HG03025 (cell line): ENCODE measurements around the gene CLCN6.
A peak's percentile ranks its signal among the peaks of the same experiment; 100 is the strongest.
"Not testable (repeated sequence)": the region's sequence is repeated elsewhere in the genome, so short reads cannot be mapped to it uniquely, and the experiment has no call there.

Experiments used
- ATAC-seq: cut with Tn5 transposase; IDR thresholded peaks from one replicate; pipeline ENCODE4 v1.9.1; 2021; ENCODE audit warnings: mild to moderate bottlenecking, moderate library complexity; ENCODE audit not compliant: unreplicated experiment, low FRiP score

Gene CLCN6

DNA sequence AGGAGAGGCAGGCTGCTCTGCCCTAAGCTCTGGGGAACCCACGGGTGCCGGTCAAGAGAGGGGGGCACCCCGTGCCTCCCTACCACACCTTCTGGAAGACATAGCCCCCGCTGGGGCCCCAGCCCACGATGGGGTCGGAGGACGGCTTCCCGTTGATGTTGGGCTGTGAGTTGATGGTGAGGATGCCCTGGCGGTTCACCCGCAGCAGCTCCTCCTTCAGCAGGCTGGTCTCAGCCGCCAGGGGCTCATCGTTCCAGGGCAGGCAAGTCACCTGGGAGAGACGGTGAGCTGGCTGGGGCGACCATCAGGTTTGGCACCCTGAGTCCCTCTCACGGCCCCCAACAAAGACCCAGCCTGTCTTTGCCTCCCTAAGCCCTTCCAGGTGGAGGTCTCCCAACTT is 12.2 kb upstream of the CLCN6 start:
- no peak for ATAC-seq

GRCh38 chr1:11794446-11795237 is 11.3 kb upstream of the CLCN6 start:
- no peak for ATAC-seq

GRCh38 chr1:11795238-11795890 is 10.6 kb upstream of the CLCN6 start:
- ATAC-seq = no peak

DNA sequence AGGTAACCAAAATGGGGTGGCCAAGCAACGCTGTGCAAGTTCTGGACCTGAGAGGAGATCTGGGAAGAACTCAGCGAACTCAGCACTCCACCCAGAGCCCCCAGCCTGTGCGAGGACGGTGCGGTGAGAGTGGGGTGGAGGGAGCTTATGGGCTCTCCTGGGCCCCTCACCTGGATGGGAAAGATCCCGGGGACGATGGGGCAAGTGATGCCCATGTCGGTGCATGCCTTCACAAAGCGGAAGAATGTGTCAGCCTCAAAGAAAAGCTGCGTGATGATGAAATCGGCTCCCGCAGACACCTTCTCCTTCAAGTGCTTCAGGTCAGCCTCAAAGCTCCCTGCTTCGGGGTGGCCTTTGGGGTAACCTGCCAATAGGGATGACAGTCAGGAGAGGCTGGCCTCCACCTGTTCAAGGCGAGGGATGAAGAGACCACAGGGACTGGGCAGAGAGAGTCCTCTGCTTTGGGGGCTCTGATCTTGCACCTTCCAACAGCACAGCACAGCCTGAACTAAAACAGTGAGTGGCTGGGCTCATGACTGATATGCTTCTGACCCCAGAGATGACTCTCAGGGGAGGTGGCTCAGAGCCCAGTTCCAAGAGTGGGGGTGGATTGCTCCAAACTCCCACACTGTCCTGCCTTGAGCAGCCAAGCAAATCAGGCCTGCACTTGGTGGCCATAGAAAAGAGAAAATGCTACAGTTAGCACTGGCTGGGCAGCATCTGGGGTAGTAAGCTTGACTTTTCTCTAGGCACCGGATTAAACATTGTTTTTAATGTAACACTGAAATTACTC is 9.8 kb upstream of the CLCN6 start:
- ATAC-seq = no peak

- ATAC-seq = no peak
Measured at GRCh38 chr1:11797525-11798216, 8.3 kb upstream of the CLCN6 start.

DNA sequence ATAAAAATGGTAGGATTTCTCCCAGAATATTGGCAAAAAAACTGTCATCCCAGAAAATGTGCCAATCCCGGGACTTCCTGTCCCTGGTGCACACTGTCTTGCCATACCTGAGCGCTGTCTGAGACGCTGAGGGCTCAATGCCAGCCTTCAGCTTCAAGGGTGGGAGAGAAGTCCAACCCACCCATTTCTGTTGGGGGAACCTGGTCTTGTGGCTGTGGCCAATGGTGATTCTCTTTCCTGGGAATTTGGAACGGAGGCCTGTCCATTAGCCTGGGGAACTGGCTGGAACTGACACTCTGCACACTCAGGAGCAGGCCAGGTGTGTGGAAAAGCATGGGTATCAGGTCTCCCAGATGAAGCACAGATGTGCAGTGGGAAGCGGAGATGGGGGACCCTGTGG is 6.9 kb upstream of the CLCN6 start:
- ATAC-seq = no peak

DNA sequence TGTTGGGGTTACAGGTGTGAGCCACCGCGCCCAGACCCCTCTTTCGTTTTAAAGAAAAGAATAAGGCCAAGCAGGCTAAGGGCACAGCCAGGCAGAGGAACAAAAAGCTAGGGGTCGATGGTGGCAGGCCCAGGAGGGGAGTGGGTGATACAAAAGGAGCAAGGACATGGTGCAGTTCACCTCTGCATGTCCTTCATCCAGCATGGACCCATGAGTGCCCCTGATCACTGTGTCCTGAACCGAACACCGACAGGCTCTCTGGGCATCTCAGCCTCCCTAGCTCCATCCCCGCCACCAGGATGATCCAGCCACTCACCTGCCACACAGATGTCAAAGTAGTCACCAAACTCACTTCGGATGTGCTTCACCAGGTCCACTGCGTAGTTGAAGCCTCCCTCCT is 6.1 kb upstream of the CLCN6 start:
- no peak for ATAC-seq

- no peak for ATAC-seq
Measured at GRCh38 chr1:11800391-11800755, 5.6 kb upstream of the CLCN6 start.

DNA sequence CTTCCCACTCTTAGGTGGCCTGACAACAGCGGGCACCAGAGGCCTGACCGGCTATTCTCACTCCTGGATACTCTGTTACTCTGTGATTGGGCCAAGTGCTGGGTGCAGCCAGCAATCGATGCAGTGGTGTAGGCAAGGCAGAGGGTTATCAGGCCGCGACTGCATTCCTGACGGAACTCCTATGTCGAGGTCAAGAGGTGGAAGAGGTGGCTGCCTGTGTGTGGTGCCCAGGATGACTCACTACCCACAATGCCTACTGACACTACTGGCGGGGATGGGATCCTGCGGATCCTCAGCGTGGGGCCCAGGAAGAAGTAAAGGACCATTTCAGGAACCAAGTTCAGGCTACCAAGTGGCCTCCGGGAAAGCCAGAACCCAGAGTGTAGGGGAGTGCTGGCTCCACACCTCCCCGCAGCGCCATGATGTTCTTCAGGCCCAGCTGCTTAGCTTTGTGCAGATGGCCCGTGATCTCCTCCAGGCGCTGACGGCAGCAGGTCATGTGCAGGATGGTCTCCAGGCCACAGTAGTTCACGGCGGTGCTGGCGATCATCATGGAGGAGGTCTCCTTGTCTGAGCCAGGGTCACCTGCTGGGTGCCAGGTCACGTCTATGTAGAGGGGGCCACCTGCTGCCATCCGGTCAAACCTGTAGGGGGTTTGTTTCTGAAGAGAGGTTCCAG is 5.1 kb upstream of the CLCN6 start:
- ATAC-seq = no peak

DNA sequence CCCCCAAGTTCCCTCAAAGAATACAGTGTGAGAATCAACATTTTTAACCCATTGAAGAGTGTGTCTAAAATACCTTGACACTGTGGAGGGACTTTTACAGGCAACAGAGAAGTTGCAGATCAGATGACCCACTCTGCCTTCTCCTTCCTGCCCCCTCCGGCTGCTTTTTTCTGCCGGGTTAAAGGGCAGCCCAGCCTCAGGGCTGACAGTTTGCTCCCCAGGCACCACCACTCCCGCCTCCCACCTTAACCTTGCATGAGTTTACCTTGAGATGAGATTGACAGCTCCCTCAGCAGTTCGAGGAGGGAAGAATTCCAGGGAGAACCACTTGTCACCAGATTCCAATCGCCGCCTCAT is 3.4 kb upstream of the CLCN6 start:
- no peak for ATAC-seq

DNA sequence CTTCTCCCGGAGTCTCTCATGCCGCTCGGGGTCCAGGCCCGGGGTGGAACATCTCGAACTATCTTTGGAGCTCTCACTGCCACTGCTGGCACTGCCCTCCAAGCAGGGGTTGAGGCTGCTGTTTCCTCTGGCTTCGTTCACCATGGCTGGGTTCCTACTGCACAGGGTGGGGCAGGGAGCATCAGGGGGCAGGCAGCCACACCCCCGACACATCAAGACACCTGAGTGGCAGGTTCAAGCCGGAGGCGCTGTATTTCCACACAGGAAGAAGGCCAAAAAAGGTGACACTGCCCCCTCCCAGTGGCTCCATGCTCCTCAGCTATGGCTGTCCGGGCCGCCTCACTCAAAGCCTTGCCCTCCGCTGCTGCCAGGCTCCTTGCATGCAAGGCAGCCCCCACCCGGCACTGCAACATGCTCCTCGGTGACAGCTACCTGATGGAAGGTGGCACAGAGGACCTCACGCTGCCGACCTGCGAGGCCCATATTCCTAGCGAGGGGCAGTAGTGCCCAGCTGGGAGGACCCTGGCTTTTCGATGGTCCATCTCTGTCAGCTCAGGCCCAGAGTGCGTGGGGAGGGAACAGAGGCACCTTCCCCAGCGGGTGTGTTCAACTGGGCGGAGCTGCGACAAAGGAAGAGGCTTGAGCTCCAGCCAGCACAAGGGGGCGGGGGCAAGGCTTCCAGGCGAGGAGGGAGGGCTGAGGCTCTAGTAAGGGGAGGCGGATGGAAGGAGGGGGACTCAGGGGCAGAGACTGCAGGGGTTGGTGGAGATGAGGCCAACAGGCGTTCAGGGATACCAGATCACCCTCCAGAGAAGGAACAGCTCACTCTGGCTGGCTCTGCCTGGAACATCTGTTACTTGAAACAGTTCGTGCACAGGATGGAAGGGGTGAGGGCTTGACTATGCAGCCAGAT is 2.8 kb upstream of the CLCN6 start:
- no peak for ATAC-seq

DNA sequence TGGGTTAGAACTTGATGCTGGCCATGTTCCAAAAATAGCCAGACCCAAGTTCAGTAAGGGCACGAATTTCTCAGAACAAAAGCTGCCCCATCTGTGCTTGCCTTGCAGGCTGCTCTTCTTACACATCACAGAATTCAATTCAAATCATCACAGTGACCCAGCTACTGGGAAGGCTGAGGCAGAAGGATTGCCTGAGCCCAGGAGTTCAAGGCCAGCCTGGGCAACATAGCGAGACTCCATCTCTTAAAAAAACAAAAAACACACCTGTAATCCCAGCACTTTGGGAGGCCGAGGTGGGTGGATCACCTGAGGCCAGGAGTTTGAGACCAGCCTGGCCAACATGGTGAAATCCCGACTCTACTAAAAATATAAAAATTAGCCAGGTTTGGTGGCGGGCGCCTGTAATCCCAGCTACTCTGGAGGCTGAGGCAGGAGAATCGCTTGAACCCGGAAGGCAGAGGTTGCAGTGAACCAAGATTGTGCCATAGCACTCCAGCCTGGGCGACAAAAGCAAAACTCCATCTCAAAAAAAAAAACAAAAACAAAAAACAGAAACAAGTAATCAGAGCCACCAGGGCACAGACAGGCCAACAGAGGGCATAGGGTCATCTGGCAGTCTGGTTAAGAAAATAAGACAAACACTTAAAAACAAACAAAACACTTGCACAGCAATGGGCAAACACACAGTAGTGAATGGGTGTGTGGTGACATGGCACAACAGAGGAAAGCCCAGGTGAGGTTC is 1.9 kb upstream of the CLCN6 start:
- not testable (repeated sequence) for ATAC-seq

DNA sequence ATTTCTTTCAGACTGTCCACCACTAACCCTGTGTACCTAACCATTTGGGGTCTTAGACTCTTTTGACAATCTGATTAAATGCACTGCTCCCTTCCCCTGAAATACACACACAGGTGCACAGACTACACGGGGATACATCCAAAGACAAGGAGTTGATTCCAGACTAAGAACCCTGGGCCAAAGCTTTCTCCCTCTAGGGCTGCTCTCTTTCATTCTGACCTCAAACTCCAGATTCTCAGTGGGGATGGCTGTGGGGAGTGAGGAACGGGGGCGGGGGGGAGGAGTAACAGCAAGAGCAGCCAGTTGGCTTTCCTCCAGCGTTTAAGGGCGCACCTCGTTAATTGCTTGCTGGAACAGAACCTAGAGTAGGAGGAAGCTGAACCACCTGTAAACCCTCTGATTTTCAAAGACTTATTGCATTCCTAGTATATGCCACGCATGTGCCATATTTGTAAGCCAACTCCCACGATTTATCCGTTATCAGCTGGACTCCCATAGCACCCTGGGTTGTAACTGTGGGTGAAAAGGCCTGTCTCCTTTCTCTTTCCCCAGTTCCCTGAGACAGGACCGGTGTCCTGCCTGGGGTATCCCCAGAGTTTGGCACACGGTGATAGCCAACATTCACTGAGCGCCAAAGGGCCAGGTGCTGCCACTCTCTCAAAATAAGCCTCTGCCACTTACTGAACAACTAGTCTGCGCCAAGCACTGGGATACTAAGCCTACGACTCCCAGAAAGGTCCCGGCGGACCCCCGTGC is 1.1 kb upstream of the CLCN6 start:
- no peak for ATAC-seq

- ATAC-seq = peak; percentile 39
Measured at GRCh38 chr1:11806307-11806936, 431 bp downstream of the CLCN6 start.

DNA sequence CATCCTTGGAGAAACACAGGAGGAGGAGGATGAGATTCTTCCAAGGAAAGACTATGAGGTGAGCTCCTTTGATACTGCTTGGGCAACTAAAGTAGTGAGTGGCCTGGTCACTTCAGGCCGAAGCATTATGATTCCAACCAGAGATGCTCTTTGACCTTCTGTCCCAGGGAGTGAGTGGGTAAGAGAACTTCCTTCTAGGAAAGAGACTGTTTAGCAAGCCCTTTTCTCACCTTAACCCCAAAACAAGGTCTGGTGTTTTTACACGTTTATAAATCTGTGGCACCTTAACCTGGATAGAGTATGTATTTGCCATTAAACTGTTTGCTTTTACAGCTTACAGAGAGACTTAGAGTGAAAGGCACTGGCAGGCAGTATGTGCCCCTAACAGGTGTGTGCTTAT is 1.1 kb downstream of the CLCN6 start:
- ATAC-seq = no peak

DNA sequence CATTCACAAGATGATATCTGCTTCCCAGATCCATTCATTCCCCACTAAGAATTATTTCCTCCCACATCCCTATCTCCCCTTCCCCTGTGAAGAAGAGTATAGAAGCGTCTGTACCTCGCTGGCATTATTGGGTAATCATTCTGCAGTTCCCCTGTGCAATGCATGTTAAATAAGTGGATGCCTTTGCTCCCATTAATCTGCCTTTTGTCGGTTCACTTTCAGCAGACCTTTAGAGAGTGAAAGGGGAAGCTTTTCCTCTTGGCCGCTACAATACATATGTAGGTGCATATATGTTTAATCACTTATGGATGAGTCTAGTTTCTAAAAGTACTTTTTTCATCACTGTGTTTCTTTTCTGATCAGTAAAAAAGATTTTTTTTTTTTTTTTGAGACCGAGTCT is 7.0 kb downstream of the CLCN6 start:
- ATAC-seq = no peak

DNA sequence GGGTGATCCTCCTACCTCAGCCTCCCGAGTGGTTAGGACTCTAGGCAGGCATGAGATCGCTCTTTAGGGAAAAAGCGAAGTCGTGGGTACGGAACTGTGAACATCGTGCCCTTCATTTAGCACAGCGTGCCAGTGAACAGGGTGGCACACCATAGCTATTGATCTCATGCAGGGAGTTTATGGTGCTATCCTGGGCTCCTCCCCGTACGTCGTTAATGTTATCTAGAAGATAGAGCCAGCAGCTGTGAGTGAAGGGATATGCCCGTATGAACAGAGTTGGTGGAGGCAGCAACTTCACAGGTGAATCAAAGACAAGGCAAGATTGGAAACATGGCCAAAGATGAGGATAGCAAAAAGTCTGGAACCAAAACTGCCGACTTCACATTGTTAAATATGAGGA is 11.2 kb downstream of the CLCN6 start:
- ATAC-seq = no peak

GRCh38 chr1:11822091-11822490 is 16.1 kb downstream of the CLCN6 start:
- ATAC-seq = no peak
